IPS-18a (cell line): ENCODE measurements around the gene HOXC10.

Experiments used
- H3K27ac ChIP-seq: one replicate; pipeline ENCODE4 v1.5.1; 2013; ENCODE audit warnings: low read length
- H3K27me3 ChIP-seq: one replicate; pipeline ENCODE4 v1.6.1; 2013; ENCODE audit warnings: mild to moderate bottlenecking, low read length; ENCODE audit not compliant: control insufficient read depth, insufficient read depth
- H3K36me3 ChIP-seq: one replicate; pipeline ENCODE4 v1.6.1; 2013; ENCODE audit warnings: low read depth, low read length; ENCODE audit not compliant: control insufficient read depth
- H3K4me1 ChIP-seq: one replicate; pipeline ENCODE4 v1.6.1; 2013; ENCODE audit warnings: low read depth, low read length; ENCODE audit not compliant: control insufficient read depth
- H3K4me3 ChIP-seq: one replicate; pipeline ENCODE4 v1.5.1; 2013; ENCODE audit warnings: low read length
- H3K9ac ChIP-seq: one replicate; pipeline ENCODE4 v1.6.1; 2013; ENCODE audit warnings: mild to moderate bottlenecking, low read length, moderate library complexity
- H3K9me3 ChIP-seq: one replicate; pipeline ENCODE4 v1.6.1; 2013; ENCODE audit warnings: low read depth, low read length; ENCODE audit not compliant: control insufficient read depth

HOXC10 gene

DNA sequence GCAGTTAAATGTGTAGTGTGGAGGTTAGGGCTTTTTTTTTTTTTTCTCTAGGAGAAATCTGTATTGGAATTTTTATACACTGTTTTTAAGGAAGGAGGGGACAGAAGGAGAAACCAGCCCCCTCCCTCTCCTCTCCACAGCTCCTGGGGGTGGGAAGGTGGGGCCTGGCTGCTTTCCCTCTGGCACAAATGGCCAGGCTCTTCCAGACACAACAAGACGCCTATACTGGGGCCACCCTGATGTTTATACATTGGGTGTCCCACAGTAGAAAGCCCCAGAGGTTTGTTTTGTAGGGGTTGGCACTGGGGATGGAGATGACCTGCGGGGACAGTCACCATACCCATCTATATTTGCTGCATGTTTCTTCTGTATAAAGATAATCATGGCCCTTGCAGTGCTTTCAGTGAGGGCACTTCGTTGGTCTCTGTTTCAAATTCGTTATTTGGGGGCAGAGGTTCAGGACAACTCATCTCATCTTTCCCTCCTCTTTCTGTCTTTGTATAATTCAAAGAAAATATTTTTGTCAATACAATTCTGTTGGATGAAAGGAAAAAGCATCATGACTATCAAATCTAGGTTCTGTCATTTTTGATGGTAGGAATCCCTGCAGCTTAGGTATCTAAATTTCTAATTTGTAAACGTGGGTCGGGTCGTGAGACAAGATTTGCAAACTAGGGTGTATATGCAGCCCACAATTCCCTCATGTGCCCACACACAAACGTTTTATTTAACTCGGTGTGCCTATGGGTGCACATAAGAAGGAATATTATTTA lies 7.9 kb upstream of the HOXC10 start:
- H3K27me3 ChIP-seq, result peaks cover 100% of the 10 kb centered on the region
- H3K9ac ChIP-seq, result no peak overlapping the region
- H3K36me3 ChIP-seq, result no peaks in the 10 kb centered on the region
- H3K4me3 ChIP-seq, result no peak overlapping the region
- H3K4me1 ChIP-seq, result peaks cover 7% of the 10 kb centered on the region
- no peak overlapping the region for H3K27ac ChIP-seq
- no peaks in the 10 kb centered on the region for H3K9me3 ChIP-seq

DNA sequence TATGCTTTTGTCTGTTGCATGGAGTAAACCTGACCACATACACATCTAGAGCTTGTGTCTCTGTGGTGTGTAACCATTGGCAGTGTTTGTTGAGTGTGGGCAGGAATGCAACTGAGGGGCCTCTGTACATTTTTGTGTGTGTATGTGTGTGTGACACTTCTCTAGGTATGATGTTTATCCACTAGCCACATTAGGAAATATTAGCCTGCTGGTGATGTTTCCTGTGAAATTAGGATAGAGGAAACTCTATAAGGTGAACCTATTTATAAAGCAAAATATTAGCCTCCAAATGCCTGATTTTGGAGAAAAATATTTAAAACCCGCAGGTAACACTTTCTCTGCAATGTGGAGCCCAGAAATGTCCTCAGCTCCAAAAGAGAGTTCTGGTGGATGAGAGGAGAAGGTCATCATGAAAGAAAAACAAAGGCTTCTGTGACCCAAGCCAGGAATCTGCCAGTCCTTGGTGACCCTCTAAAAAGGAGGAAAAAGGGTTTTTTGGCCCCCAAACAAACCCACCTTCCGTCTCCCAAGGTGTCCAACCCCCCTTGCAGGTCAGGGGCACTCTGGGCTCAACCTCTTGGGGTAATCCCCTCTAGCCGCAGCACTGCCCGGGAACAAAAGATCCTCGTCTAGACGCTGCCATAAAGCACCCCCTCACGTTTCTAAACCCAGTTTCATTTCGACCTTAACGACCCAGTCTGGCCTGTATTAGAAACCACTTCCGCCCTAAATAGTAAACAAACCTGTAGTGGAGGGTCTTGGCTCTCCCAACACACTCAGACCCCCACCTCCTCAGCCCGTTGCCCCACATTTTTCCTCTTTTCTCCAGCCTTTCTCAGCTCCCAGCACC lies 7.1 kb upstream of the HOXC10 start:
- H3K4me3 ChIP-seq, result no peak overlapping the region
- peaks cover 6% of the 10 kb centered on the region for H3K4me1 ChIP-seq
- H3K27me3 ChIP-seq, result peaks cover 100% of the 10 kb centered on the region

DNA sequence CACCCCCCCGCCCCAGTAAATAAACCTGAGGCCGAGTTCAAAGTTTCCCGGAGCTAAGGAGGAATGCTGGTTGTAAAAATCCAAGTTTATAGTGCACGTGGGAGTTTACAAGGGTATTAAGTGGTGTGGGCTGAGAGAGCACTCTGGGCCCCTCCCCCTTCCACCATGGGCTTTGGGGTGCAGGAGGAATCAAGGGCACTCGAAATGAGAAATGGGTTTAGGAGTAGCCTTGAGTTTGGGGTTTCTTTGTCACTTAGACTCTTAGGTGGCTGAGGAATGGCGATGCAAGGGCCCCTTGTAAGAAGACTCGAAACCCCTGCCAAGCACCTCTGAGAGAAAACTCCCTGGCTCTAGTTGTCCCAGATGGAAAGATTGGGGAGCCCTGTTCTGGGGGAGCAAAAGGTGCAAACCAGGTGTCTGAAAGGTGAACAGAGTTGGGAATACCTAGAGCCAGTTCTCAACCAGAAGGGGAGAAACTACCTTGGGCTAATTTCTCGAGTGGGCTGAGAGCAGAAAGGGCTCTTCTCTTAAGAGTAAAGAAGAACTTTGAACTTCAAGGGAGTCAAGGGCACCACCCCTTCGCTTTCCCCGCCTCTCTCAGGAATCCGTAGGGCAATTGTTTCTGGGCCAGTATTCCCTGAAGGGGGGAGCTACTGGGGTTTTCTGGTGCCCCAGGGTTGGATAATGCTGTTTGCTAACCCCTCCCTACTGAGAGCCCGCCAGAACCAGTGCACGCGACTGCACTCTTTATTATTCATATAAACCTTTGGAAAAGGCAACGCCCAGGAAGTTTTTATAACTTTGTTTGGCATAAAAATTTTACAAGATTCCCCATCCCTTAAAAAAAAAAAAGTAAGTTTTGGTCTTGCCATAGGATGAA lies 6.2 kb upstream of the HOXC10 start:
- Histone ChIP-seq H3K27ac (no peak overlapping the region), H3K4me1 (peaks cover 3% of the 10 kb centered on the region), H3K9ac (no peak overlapping the region), H3K36me3 (no peaks in the 10 kb centered on the region), H3K9me3 (no peaks in the 10 kb centered on the region), H3K27me3 (peaks cover 100% of the 10 kb centered on the region), H3K4me3 (no peak overlapping the region)

More for the DNA sequence above, 7.1 kb upstream of the HOXC10 start:
- no peaks in the 10 kb centered on the region for H3K9me3 ChIP-seq
- no peak overlapping the region for H3K27ac ChIP-seq
- H3K36me3 ChIP-seq, result no peaks in the 10 kb centered on the region
- H3K9ac ChIP-seq, result no peak overlapping the region

DNA sequence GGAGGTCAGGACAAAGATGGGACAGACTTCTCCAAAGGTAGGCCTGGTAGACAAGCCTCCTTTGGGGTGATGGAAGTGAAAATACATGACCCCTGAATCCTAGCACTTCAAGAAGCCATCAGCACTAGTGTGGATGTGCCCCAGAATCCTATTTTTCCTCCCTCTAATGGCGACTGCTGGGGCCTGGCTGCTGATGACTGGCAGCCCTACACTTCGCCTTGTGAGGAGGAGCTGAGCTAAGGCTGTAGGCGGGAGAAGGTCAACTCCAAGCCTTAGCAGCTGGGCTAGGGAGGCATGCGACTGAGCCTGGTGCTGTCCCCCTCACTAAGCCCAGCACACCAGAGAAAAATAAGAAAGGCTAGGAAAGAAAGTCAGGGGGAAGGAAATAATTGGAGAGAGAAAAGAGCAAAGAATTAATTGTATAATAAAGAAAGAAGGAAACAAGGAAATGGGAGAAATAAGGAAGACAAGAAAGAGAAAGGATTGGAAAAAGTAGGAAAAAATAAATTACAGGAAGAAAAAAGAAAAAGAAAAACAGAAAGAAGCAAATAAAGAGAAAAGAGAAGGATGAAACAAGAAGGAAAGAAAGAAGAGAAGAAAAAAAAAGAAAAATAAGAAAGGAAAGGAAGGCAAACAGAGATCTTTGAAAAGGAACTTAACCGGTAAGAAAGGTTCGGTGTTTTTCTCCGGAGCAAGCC lies 4.7 kb upstream of the HOXC10 start:
- H3K4me3 ChIP-seq, result no peak overlapping the region
- H3K9ac ChIP-seq, result no peak overlapping the region
- peaks cover 100% of the 10 kb centered on the region for H3K27me3 ChIP-seq
- peaks cover 3% of the 10 kb centered on the region for H3K4me1 ChIP-seq
- H3K9me3 ChIP-seq, result no peaks in the 10 kb centered on the region
- H3K27ac ChIP-seq, result no peak overlapping the region
- H3K36me3 ChIP-seq, result no peaks in the 10 kb centered on the region

DNA sequence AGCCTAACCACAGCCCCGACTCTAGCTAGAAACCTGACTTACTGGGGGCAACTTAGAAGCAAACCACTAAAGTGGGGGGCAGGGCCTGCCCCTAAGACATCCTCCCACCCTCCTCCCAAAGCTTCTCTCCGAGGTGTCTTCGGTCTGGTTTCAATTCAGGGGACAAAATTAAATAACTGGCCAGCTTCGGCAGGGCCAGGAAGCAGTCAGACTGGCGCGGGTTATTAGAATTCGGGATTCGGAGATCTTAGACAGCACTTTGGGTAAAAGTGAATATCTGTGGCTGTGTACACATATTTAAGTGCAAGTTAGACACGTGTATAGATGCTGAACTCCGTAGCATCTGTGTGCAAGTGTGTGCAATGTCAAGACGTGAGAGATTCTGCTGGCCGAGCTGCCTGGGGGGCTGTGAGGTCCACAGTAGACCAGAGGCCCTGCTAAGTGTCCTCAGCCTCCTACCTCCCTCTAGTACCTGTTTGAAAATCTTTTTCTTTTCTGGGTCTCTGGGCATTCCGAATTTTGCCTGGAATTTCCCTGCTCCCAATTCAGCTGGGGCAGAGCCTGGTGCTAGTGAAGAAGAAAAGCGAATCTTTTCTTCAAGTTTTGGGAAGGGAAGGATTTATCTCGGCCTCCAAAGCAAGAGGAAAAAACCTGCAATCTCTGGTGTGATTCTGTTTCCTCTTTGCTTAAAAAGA lies 4.0 kb upstream of the HOXC10 start:
- H3K9ac ChIP-seq, result no peak overlapping the region
- H3K27me3 ChIP-seq, result peaks cover 100% of the 10 kb centered on the region
- no peak overlapping the region for H3K27ac ChIP-seq
- H3K9me3 ChIP-seq, result no peaks in the 10 kb centered on the region
- no peaks in the 10 kb centered on the region for H3K4me1 ChIP-seq
- no peak overlapping the region for H3K4me3 ChIP-seq
- H3K36me3 ChIP-seq, result no peaks in the 10 kb centered on the region

DNA sequence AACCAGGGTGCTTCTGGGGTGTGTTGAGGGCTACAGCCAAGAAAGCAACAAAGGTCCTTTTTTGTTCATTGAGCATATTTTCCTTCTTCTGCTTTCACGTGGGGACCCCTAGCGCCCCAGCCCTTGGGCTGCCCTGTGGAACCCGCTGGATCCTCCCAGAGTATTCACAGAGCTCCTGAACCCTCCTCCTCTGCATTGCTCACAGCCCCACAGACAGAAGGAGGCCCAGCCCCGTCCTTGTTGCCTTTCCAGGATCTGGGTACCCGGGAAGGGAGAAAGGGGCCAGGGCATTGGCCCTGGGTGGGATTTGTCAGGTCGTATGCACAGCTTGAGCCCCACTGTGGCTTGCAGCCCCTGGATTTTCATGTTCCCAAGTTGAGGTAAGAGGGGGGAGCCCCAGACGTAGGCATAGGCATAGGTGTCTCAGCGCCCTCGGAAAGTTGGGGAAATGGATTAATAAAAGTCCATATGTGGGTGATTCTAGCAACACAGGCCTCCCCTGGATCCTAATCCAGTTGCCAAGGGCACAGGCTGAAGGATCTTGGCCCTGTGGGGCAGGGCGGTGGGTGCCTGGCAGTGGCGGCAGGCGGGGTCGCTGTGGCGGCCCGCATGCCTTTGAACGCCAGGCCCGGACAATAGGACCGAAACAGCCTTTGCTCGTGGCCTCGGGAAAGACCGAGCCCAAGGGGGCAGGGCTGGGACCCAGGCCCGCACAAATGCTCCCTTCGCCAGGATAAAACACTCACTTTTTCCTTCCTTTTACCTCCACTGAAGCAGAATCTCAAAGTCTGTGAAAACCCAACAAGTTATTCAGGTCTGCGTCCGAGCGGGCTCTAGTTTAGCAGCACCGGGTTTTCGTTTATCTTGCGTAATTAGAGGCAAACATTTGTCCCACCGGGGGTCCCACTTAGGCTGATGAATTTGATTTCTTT lies 3.0 kb upstream of the HOXC10 start:
- Histone ChIP-seq H3K4me3 (no peak overlapping the region), H3K9ac (no peak overlapping the region), H3K4me1 (no peaks in the 10 kb centered on the region), H3K27ac (no peak overlapping the region), H3K27me3 (peaks cover 100% of the 10 kb centered on the region), H3K36me3 (no peaks in the 10 kb centered on the region), H3K9me3 (no peaks in the 10 kb centered on the region)

DNA sequence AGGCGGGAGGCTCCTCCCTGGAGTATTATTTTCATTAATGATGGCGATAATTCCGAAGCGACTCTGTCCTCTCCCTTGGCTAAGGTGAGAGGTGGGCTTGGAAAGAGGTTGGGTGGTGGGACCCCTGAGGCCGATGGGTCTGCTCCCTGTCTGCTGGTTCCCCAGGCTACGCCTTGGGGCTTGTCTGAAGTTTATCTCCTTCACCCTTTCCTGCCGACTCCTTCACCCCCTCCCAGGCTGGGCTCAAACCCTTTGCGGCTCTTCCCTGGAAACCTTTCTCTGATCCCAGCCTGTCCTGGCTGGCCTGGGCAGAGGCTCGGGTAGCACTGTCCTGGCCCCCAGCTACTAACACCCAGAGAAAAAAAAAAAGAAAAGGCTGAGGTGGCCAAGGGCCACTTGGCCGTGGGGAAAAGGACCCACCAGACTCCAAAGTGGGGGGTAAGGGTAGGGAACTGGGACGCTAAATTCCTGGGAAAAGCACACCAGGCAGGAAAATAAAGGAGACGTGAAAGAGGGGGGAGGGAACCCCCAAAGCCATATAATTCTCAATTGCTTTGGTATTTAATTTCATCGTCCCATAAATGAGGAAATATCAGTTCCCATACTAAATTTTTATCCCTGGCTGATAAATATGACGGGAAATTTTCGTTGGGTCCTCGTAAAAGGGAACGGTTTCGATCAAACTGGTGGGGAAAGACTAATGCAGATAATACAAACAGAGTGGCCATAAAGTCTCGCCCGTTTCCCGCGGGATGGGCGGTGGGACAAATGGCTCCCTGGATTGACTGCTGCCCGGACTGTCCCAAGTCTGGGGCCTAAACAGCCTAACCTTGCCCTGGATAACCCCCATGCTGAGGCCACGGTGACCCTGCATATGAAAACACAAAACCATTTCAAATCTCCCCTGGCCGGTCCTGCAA lies 2.0 kb upstream of the HOXC10 start:
- no peaks in the 10 kb centered on the region for H3K36me3 ChIP-seq
- H3K9me3 ChIP-seq, result no peaks in the 10 kb centered on the region
- H3K4me3 ChIP-seq, result no peak overlapping the region
- no peak overlapping the region for H3K9ac ChIP-seq
- peaks cover 100% of the 10 kb centered on the region for H3K27me3 ChIP-seq
- no peak overlapping the region for H3K27ac ChIP-seq
- H3K4me1 ChIP-seq, result no peaks in the 10 kb centered on the region

DNA sequence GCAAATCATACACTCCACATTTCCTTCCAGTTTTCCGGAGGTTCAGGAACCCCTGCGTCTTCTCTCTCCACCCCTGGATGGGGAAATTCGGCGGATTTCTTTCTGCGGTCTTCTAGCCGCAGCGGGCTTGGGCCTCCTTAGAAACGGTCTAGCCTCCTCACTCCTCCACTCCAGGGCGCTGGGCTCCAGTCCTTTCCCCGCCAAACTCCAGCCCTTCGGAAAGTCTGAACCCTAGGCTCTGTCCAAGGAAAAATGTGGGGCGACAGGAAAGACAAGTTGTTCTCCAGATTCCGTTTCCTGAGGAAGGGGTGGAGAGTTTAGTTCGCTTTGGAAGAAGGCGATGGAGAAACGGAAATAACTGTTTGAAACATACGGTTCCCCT lies 1.4 kb upstream of the HOXC10 start:
- no peak overlapping the region for H3K27ac ChIP-seq

DNA sequence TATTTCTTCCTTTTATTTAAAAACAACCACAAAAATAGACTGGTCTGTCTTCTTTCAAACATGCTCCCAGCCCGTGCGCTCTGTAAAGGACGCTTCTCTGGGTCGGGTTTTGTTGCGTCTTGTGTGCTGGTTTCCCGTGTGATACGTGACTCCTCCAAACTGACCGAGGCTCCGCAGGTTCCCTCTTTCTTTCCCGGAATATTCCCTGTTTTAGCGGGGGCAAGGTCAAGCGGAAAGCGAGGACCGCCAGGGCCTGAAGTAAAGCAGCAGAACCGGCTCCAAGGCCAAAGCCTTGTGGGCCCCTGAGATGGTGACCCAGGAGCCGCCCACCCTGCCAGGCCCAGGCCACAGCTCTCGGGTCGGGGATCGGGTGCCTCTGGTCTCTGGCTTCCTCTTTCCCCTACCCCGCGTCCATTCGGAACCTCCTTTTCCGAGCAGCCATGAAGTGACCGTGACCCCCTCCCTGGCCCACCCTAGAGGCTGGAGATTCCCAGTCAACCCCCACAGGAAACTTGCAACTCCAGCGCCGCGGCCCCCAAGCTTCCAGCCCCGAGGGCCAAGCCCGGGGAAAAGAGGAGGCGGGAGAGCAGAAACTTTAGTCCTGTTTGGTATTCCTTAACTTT lies 885 bp upstream of the HOXC10 start:
- Histone ChIP-seq H3K36me3 (no peaks in the 10 kb centered on the region), H3K9me3 (no peaks in the 10 kb centered on the region), H3K9ac (no peak overlapping the region), H3K4me1 (no peaks in the 10 kb centered on the region), H3K27me3 (peaks cover 100% of the 10 kb centered on the region), H3K4me3 (no peak overlapping the region), H3K27ac (no peak overlapping the region)

More for the DNA sequence above, 1.4 kb upstream of the HOXC10 start:
- Histone ChIP-seq H3K27me3 (peaks cover 100% of the 10 kb centered on the region), H3K4me3 (no peak overlapping the region), H3K9ac (no peak overlapping the region), H3K36me3 (no peaks in the 10 kb centered on the region), H3K9me3 (no peaks in the 10 kb centered on the region), H3K4me1 (no peaks in the 10 kb centered on the region)
